GM20000 (cell line): Measurements from ENCODE around the gene FAM89B.

Source experiments
- DNase-seq: peaks from one replicate; pipeline ENCODE4 v3.0.0; 2012; ENCODE audit warnings: low spot score
- TF ChIP-seq, protein P1 (sequence below): IDR thresholded peaks from 2 replicates; pipeline ENCODE4 v1.5.1; 2012; ENCODE audit warnings: mild to moderate bottlenecking, control low read depth; ENCODE audit errors: extremely low read depth, missing control alignments

The FAM89B gene

DNA sequence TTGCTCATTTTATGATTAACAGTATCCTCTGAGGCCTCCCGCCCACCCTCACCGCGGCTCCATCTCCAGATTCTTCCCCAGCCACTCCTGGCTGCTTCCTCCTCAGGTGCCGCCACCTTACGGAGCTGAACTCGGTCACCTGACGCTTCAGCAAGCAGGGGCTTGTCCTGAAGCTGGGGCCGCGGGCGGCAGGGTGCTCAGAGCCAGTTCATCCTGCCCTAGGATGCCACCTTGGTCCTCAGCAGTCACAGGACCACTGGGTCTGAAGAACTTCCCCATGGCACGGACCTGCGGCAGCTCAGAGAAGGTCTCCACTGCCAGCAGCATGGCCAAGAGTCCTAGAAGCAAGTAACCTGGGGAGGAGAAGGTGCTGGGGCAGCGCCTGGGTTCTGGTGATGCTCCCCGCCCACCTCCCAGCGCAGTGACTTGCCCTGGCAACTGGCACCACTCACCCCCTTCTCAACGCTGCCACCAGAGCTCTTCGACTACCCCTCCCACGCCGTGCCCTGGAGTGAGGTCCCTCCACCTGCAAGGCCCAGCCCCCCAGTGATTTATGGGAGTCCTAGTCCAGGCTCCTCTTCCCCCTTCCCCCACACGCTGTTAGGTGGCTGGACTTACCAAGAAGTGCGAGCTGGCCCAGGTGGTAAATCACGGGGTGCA is 20.6 kb downstream of the FAM89B start:
- DNase-seq, result no peak
- TF ChIP-seq, protein P1, sequence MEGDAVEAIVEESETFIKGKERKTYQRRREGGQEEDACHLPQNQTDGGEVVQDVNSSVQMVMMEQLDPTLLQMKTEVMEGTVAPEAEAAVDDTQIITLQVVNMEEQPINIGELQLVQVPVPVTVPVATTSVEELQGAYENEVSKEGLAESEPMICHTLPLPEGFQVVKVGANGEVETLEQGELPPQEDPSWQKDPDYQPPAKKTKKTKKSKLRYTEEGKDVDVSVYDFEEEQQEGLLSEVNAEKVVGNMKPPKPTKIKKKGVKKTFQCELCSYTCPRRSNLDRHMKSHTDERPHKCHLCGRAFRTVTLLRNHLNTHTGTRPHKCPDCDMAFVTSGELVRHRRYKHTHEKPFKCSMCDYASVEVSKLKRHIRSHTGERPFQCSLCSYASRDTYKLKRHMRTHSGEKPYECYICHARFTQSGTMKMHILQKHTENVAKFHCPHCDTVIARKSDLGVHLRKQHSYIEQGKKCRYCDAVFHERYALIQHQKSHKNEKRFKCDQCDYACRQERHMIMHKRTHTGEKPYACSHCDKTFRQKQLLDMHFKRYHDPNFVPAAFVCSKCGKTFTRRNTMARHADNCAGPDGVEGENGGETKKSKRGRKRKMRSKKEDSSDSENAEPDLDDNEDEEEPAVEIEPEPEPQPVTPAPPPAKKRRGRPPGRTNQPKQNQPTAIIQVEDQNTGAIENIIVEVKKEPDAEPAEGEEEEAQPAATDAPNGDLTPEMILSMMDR, result no peak

DNA sequence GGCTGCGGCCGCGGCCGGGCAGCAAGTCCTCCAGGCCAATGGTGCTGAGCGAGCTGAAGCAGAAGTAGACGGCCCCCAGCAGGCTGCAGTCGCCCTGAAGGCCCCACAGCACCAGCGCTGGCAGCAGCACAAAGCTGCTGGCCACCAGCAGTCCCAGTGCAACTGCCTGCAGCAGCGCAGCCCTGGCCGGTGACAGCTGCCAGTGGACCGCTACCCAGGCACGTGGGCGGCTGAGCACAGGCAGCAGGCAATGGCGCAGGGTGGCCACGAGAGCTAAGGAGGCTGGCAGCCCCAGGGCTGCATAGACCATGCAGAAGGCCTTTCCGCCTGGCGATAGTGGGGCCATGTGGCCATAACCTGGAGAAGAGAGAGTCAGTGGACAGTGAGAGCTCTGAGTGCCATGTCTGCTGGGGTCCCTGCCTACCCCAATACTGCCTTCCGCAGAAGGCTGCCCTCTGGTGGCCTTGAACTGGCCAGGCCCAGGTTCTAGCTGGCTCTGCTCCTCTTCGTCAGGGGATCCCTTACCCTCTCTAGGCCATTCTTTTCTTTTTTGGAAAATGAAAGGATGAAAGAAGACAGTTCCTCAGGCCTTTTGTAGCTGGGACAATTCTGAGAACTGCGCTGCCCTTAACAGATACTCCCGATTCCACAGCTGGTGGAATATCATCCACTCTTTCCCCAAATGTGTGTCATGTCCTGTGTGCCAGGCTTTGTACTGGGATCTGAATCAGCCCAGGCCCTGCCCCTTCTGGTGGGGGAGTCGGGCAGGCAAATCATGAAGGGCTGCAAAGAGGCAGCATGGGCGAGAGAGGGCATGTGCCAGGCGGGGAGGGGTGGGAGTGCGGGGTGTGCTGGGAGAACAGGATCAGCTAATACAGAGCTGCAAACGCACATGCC is 21.4 kb downstream of the FAM89B start:
- peak; percentile 75 for DNase-seq
- TF ChIP-seq, protein P1, result peak; percentile 57

DNA sequence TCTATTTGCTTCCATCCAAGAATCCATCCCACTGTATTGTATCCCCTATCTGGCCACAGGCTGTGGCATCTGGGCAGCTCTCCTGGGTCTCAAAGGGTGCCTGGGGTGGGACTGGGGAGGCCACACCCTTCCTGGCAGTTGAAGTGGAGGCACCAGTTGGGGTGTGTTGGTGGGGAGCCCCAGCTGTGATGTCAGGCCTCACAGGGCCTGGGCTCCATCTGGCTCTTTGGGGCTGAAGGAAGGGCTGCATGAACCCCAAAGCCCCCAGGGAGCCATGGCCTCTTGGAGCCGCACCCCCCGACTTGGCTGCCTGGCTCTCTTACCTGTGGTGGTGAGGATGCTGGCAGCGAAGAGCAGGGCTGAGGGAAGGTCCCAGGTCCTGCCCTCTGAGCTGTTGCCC is 22.8 kb downstream of the FAM89B start:
- no peak for DNase-seq
- TF ChIP-seq, protein P1, result no peak

GRCh38 chr11:65595543-65596281 is 23.4 kb downstream of the FAM89B start, which contains the start of gene KCNK7:
Gene KCNK7 (minus strand): TSS chr11:65595800. CDS start chr11:65595772, 28 bp downstream.
- TF ChIP-seq, protein P1, result no peak
- DNase-seq, result no peak

- TF ChIP-seq, protein P1, result no peak
- DNase-seq, result no peak
Observed at GRCh38 chr11:65596520-65596919, 24.2 kb downstream of the FAM89B start.

GRCh38 chr11:65598258-65598699 is 25.9 kb downstream of the FAM89B start:
- DNase-seq, result no peak
- TF ChIP-seq, protein P1, result no peak
